Ascending aorta (tissue), 2 donors: Measurements from ENCODE around the gene MLIP. TPM values are rescaled to one million over a fixed set of nuclear protein-coding genes. Genes with fewer than 3 reads are reported as not detected.
"Not testable (repeated sequence)": the region's sequence is repeated elsewhere in the genome, so short reads cannot be mapped to it uniquely, and the experiment has no call there.

ENCODE experiments used
- DNase-seq, 2 donors: peaks; one replicate each; pipeline ENCODE4 v3.0.0-alpha.2; 2019; ENCODE audit warnings: low spot score in 2 of 2
- H3K27ac ChIP-seq, 2 donors: fragments of 200-600 bp; sonication (generic); one replicate each; pipeline ENCODE4 v1.5.1; 2016 to 2017; ENCODE audit warnings: mild to moderate bottlenecking in 1 of 2
- H3K27me3 ChIP-seq: fragments of 200-600 bp; sonication (generic); one replicate; pipeline ENCODE4 v1.5.1; 2017
- H3K36me3 ChIP-seq, 2 donors: fragments of 200-600 bp; sonication (generic); one replicate each; pipeline ENCODE4 v1.5.1; 2016
- H3K4me1 ChIP-seq, 2 donors: fragments of 200-600 bp; sonication (generic); one replicate each; pipeline ENCODE4 v1.5.1; 2016 to 2017; ENCODE audit warnings: mild to moderate bottlenecking in 1 of 2
- H3K4me3 ChIP-seq, 2 donors: fragments of 200-600 bp; sonication (generic); one replicate each; pipeline ENCODE4 v1.5.1; 2016 to 2017; ENCODE audit warnings: mild to moderate bottlenecking in 1 of 2
- H3K9me3 ChIP-seq, 2 donors: fragments of 200-600 bp; sonication (generic); one replicate each; pipeline ENCODE4 v1.5.1; 2016
- intact Hi-C: fragments of 100-400 bp; cut with DNase I; formaldehyde crosslinking; loops from one replicate; pipeline ENCODE4 v1.15.1; 2023
- total RNA-seq: library from RNA; depleted of rRNA; stranded (reverse); fragments of >200 nt; gene quantifications from one replicate; pipeline ENCODE4 v1.1.0, GENCODE V29; 2016
- TF ChIP-seq, protein P1 (sequence below), 3 experiments: fragments of 200-600 bp in 2 of 3; fragments of 450-650 bp in 1 of 3; sonication (generic) in 2 of 3; IDR thresholded peaks; one replicate each; pipeline ENCODE4 v1.5.1; 2016 to 2019; ENCODE audit warnings: antibody characterized with exemption in 3 of 3, mild to moderate bottlenecking in 1 of 3, moderate library complexity in 1 of 3

MLIP gene
- total RNA-seq, 1 donor from 2014 or later, result not detected

- Histone ChIP-seq H3K27me3 (no peaks in the 10 kb centered on the region), H3K4me3 (no peak overlapping the region), H3K36me3 (no peaks in the 10 kb centered on the region), H3K4me1 (no peaks in the 10 kb centered on the region), H3K9me3 (no peaks in the 10 kb centered on the region), H3K27ac (no peak overlapping the region)
- TF ChIP-seq, protein P1, sequence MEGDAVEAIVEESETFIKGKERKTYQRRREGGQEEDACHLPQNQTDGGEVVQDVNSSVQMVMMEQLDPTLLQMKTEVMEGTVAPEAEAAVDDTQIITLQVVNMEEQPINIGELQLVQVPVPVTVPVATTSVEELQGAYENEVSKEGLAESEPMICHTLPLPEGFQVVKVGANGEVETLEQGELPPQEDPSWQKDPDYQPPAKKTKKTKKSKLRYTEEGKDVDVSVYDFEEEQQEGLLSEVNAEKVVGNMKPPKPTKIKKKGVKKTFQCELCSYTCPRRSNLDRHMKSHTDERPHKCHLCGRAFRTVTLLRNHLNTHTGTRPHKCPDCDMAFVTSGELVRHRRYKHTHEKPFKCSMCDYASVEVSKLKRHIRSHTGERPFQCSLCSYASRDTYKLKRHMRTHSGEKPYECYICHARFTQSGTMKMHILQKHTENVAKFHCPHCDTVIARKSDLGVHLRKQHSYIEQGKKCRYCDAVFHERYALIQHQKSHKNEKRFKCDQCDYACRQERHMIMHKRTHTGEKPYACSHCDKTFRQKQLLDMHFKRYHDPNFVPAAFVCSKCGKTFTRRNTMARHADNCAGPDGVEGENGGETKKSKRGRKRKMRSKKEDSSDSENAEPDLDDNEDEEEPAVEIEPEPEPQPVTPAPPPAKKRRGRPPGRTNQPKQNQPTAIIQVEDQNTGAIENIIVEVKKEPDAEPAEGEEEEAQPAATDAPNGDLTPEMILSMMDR (IDR thresholded peaks at IDR 0.05), result no peak
- intact Hi-C loops, result no loop called here
- DNase-seq, result no peak
These were observed 82.3 kb downstream of the MLIP start for GRCh38 chr6:54193560-54193959.

DNA sequence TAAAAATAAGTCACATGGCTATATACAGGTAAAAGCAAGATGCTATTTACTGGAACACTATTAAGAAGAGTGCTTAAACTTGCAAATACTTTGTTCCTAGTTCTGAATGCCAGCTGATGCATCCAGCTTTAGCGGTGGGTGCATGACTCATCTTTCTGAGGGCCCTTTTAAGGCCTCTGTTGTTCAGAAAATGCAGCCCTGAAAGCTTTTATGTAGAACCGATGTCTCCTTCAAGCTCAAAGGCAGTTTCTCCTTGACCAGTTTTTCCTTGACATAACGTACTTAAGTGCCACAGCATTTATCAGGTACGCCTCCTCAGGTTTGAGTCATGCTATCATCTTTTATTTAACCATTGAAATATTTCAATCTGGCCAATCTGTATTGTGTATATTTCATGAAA, 82.8 kb downstream of the MLIP start:
- DNase-seq, result no peak
- no peak overlapping the region for H3K27ac ChIP-seq
- H3K4me1 ChIP-seq, result no peaks in the 10 kb centered on the region
- H3K4me3 ChIP-seq, result no peak overlapping the region
- H3K36me3 ChIP-seq, result no peaks in the 10 kb centered on the region
- intact Hi-C loops, result no loop called here
- no peaks in the 10 kb centered on the region for H3K9me3 ChIP-seq
- TF ChIP-seq, protein P1 (IDR thresholded peaks at IDR 0.05), result no peak
- H3K27me3 ChIP-seq, result no peaks in the 10 kb centered on the region

DNA sequence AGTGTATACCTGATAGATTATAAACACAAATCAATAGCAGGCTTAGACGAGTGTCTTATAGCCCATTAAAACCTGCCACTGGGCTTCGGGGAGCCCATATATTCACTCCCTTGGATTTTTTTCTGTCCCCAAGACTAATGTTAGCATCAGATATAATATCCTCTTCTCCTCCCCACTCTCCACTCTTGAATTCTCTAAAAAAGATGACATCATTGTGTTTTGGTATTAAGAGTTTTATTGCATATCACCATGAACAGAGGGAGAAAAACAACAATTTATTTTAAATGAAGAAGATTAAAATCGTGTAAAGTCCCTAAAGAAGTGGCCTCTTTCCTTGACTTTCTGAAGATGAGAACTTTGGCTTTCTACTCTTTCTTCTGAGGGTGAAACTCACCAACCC, 84.4 kb downstream of the MLIP start:
- DNase-seq, result no peak
- no peaks in the 10 kb centered on the region for H3K36me3 ChIP-seq
- intact Hi-C loops, result no loop called here
- no peaks in the 10 kb centered on the region for H3K9me3 ChIP-seq
- TF ChIP-seq, protein P1 (IDR thresholded peaks at IDR 0.05), result no peak
- H3K27me3 ChIP-seq, result no peaks in the 10 kb centered on the region
- H3K27ac ChIP-seq, result no peak overlapping the region
- no peak overlapping the region for H3K4me3 ChIP-seq
- H3K4me1 ChIP-seq, result no peaks in the 10 kb centered on the region

- H3K4me1 ChIP-seq, result no peaks in the 10 kb centered on the region
- no peak for DNase-seq
- H3K9me3 ChIP-seq, result no peaks in the 10 kb centered on the region
- H3K27ac ChIP-seq, result no peak overlapping the region
- no peak overlapping the region for H3K4me3 ChIP-seq
- intact Hi-C loops, result no loop called here
- H3K36me3 ChIP-seq, result no peaks in the 10 kb centered on the region
- TF ChIP-seq, protein P1 (IDR thresholded peaks at IDR 0.05), result no peak
- H3K27me3 ChIP-seq, result no peaks in the 10 kb centered on the region
These were observed 85.7 kb downstream of the MLIP start for GRCh38 chr6:54196905-54197304.

DNA sequence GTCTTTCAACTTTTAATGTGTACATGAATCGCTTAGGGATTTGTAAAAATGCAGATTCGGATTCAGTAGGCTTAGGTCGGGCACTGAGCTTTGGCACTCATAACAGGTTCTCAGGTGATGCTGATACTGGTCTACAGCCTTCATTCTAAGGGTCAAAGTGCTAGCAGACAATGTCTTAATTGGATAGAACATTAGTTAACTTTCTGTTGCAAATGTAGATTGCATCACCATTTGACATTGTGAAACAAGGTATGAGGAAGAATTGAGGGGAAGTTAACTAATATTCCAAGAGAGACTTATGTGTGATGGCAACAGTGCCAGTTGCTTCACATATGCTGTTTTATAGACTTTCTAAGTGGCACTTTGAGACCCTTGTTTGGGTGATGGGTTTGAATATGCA, 86.9 kb downstream of the MLIP start:
- Histone ChIP-seq H3K27ac (no peak overlapping the region), H3K27me3 (no peaks in the 10 kb centered on the region), H3K9me3 (no peaks in the 10 kb centered on the region), H3K4me3 (no peak overlapping the region), H3K4me1 (no peaks in the 10 kb centered on the region), H3K36me3 (no peaks in the 10 kb centered on the region)
- intact Hi-C loops, result no loop called here
- TF ChIP-seq, protein P1 (IDR thresholded peaks at IDR 0.05), result no peak
- DNase-seq, result no peak

- H3K9me3 ChIP-seq, H3K36me3 ChIP-seq, H3K4me1 ChIP-seq, intact Hi-C loops, DNase-seq, H3K27ac ChIP-seq, H3K27me3 ChIP-seq, H3K4me3 ChIP-seq: not testable (repeated sequence)
These were observed 92.3 kb downstream of the MLIP start for GRCh38 chr6:54203474-54204035.
